ENCODE data around the gene EGR4. TPM values are rescaled to one million over a fixed set of nuclear protein-coding genes. Genes with fewer than 3 reads are reported as not detected.

Gene EGR4
- polyA plus RNA-seq, 2 of the 4 experiments (the other 2 are of a cell fraction), result 0.03 TPM; not detected in 1

GRCh38 chr2:73292316-73292905 is 937 bp downstream of the EGR4 start:
- TF ChIP-seq ATOH8 (CRISPR knock-in tag; IDR thresholded peaks at IDR 0.05; ENCODE audit: low read depth) (no peak), KDM1A (IDR thresholded peaks at IDR 0.05; ENCODE audit: low read depth) (no peak), HDAC2 (IDR thresholded peaks at IDR 0.05) (no peak), TFCP2L1 (CRISPR knock-in tag; IDR thresholded peaks at IDR 0.05) (no peak), RAD21 (conservative IDR thresholded peaks at IDR 0.05 in 1 of 2, IDR thresholded peaks at IDR 0.05 in 1 of 2) (no peak), SMC3 (IDR thresholded peaks at IDR 0.05) (no peak), EHMT2 (IDR thresholded peaks at IDR 0.05; ENCODE audit: low read depth) (no peak), CEBPB (IDR thresholded peaks at IDR 0.05) (no peak), RFX5 (IDR thresholded peaks at IDR 0.05) (no peak), HOXB13 (CRISPR knock-in tag; IDR thresholded peaks at IDR 0.05; ENCODE audit: low read depth) (no peak), RCOR1 (IDR thresholded peaks at IDR 0.05; ENCODE audit: low read depth, low read length) (no peak), FOXS1 (CRISPR knock-in tag; IDR thresholded peaks at IDR 0.05) (no peak), CBX2 (IDR thresholded peaks at IDR 0.05; ENCODE audit: borderline replicate concordance, low read depth) (no peak), NFE2L2 (conservative IDR thresholded peaks at IDR 0.05; ENCODE audit: low read length) (no peak), MYC (IDR thresholded peaks at IDR 0.05; ENCODE audit: borderline replicate concordance, low read length) (no peak), KDM5A (IDR thresholded peaks at IDR 0.05) (no peak), BCL3 (IDR thresholded peaks at IDR 0.05) (no peak)
- peak in 1 of 2 experiments; percentile 17; a peak in 3 of 6 replicates for ATAC-seq
- FAIRE-seq, result no peak
- WGBS (ENCODE audit: missing lambda C conversion rate), result 0% methylated on average over 5 of the region's 38 CpGs
- no peak for DNase-seq (ENCODE audit: low read depth in 1 of 2, low spot score in 1 of 2)
- ChIA-PET POLR2A (no interaction called here), CTCF (interaction anchor here (0.9 to 8.9 kb wide), 10 partner anchors 8 to 115 kb away, joined by 3 to 107 read pairs (median 8); partner anchors contain the start of genes CCT7 and PRADC1)
- peaks cover 5% of the 10 kb centered on the region; the same call in 2 of the 3 replicates for H3K9me3 ChIP-seq
- H3K4me3 ChIP-seq, result peak overlapping the region; percentile 58; the same call in 2 of the 3 replicates
- H3K27ac ChIP-seq, result no peak overlapping the region
- H3K4me2 ChIP-seq, result peak overlapping the region; percentile 95
- H3K4me1 ChIP-seq, result peaks cover 18% of the 10 kb centered on the region; the same call in 2 of the 3 replicates

- no peak for FAIRE-seq
- POLR2A ChIA-PET, result no interaction called here
- Histone ChIP-seq H3K4me3 (peak overlapping the region; percentile 58), H3K4me1 (peaks cover 18% of the 10 kb centered on the region; the same call in 2 of the 3 replicates), H3K27ac (no peak overlapping the region), H3K9me3 (peaks cover 5% of the 10 kb centered on the region; the same call in 2 of the 3 replicates), H3K4me2 (peak overlapping the region; percentile 95)
- peak; percentile 30 to 59 for ATAC-seq
- 34% methylated on average over 69 of the region's 82 CpGs for WGBS (ENCODE audit: missing lambda C conversion rate)
- peak; percentile 46 to 49 for DNase-seq (ENCODE audit: low read depth in 1 of 2, low spot score in 1 of 2)
- CTCF ChIA-PET, result interaction anchor here (0.6 to 8.9 kb wide), 16 partner anchors 8 to 314 kb away, joined by 3 to 107 read pairs (median 10); partner anchors contain the start of genes CCT7 and PRADC1
- TF ChIP-seq REST (IDR thresholded peaks at IDR 0.05), result peak; percentile 30; the same call in 1 of the 2 replicates
- no peak; the same call in 1 of the 2 replicates for TF ChIP-seq RNF2 (IDR thresholded peaks at IDR 0.05; ENCODE audit: borderline replicate concordance, low read depth)
- no peak for TF ChIP-seq MAZ (IDR thresholded peaks at IDR 0.05; ENCODE audit: borderline replicate concordance, low read depth, low read length)
- TF ChIP-seq KDM5A (IDR thresholded peaks at IDR 0.05), result no peak
- no peak for TF ChIP-seq HMGXB4 (CRISPR knock-in tag; IDR thresholded peaks at IDR 0.05; ENCODE audit: borderline replicate concordance)
Observed at GRCh38 chr2:73291461-73292315, 1.7 kb downstream of the EGR4 start.
